Esophagus muscularis mucosa (tissue), 4 donors: ENCODE results near the gene SLC5A3. TPM values are rescaled to one million over a fixed set of nuclear protein-coding genes. Genes with fewer than 3 reads are reported as not detected.
A peak's percentile ranks its signal among the peaks of the same experiment; 100 is the strongest.

Experiments
- DNase-seq: peaks from one replicate; pipeline ENCODE4 v3.0.0-alpha.2; 2017; ENCODE audit errors: extremely low spot score
- H3K27ac ChIP-seq, 4 donors: fragments of 200-600 bp; sonication (generic); replicated peaks in 1 of 4; 1 replicate in 3 of 4; 2 replicates in 1 of 4; pipeline ENCODE4 v1.5.1; 2016 to 2019; ENCODE audit warnings: mild to moderate bottlenecking in 1 of 4
- H3K27me3 ChIP-seq, 4 donors: fragments of 200-600 bp; sonication (generic); one replicate each; pipeline versions ENCODE4 v1.5.1 to v1.6.0; 2016 to 2019
- H3K36me3 ChIP-seq, 4 donors: fragments of 200-600 bp; sonication (generic); one replicate each; pipeline ENCODE4 v1.5.1; 2016 to 2019
- H3K4me1 ChIP-seq, 4 donors: fragments of 200-600 bp; sonication (generic); one replicate each; pipeline ENCODE4 v1.5.1; 2016 to 2019
- H3K4me3 ChIP-seq, 4 donors: fragments of 200-600 bp; sonication (generic); 1 replicate in 2 of 4; 2 replicates in 2 of 4; pipeline ENCODE4 v1.5.1; 2016 to 2019; ENCODE audit warnings: mild to moderate bottlenecking in 4 of 4, moderate library complexity in 1 of 4
- H3K9me3 ChIP-seq, 4 donors: fragments of 200-600 bp; sonication (generic); 1 replicate in 3 of 4; 2 replicates in 1 of 4; pipeline ENCODE4 v1.5.1; 2016 to 2019
- CTCF ChIP-seq, 3 experiments: fragments of 200-600 bp in 2 of 3; fragments of 450-650 bp in 1 of 3; sonication (generic) in 2 of 3; IDR thresholded peaks; one replicate each; pipeline ENCODE4 v1.5.1; 2017 to 2019; ENCODE audit warnings: antibody characterized with exemption in 3 of 3, mild to moderate bottlenecking in 2 of 3, moderate library complexity in 1 of 3
- EP300 ChIP-seq: sonication (generic); formaldehyde crosslinking; IDR thresholded peaks from one replicate; pipeline ENCODE4 v1.6.1; 2017; ENCODE audit warnings: antibody characterized with exemption
- POLR2A ChIP-seq: fragments of 450-650 bp; IDR thresholded peaks from one replicate; pipeline ENCODE4 v1.6.1; 2017; ENCODE audit warnings: antibody characterized with exemption, moderate library complexity, mild to moderate bottlenecking, low read depth
- POLR2AphosphoS5 ChIP-seq, 2 donors: sonication (generic); formaldehyde crosslinking; IDR thresholded peaks; one replicate each; pipeline ENCODE4 v1.6.1; 2017; ENCODE audit warnings: antibody characterized with exemption in 2 of 2
- WGBS: methylation state at CpG from one replicate; pipeline ENCODE4 v1.1.5; 2018; 5-methylcytosine and 5-hydroxymethylcytosine counted together
- intact Hi-C: fragments of 100-400 bp; cut with DNase I; formaldehyde crosslinking; loops from one replicate; pipeline ENCODE4 v1.15.1; 2023
- total RNA-seq, 4 donors: library from RNA; depleted of rRNA; stranded (reverse); fragments of >200 nt; gene quantifications; one replicate each; pipeline versions ENCODE4 v1.1.0 to v1.2.1, GENCODE V29; 2016

Gene SLC5A3
- total RNA-seq, 4 donors from 2014 or later, result 7.3 to 15.4 (median 13.1) TPM

- H3K27me3 ChIP-seq, result no peaks in the 10 kb centered on the region
- intact Hi-C loops, result loop anchor here (5.0 kb wide), 1 partner anchor 155 kb away; no protein-coding TSS in a partner anchor
- no peaks in the 10 kb centered on the region for H3K9me3 ChIP-seq
- 100% methylated on average over 1 of the region's 1 CpG for WGBS
- H3K36me3 ChIP-seq, result no peaks in the 10 kb centered on the region
- peaks cover 32 to 80% (median 68%) of the 10 kb centered on the region in 4 donors for H3K4me1 ChIP-seq
- TF ChIP-seq CTCF (IDR thresholded peaks at IDR 0.05) (no peak), EP300 (no peak), POLR2A (no peak), POLR2AphosphoS5 (IDR thresholded peaks at IDR 0.05) (no peak)
- peak overlapping the region in 1 of 4 donors; percentile 79 for H3K4me3 ChIP-seq
- no peak for DNase-seq
- no peak overlapping the region for H3K27ac ChIP-seq
Measured at GRCh38 chr21:34076835-34077234, 3.5 kb downstream of the SLC5A3 start.

- H3K4me3 ChIP-seq, result no peak overlapping the region
- no peaks in the 10 kb centered on the region for H3K9me3 ChIP-seq
- H3K36me3 ChIP-seq, result no peaks in the 10 kb centered on the region
- DNase-seq, result no peak
- intact Hi-C loops, result loop anchor here (5.0 kb wide), 1 partner anchor 156 kb away; no protein-coding TSS in a partner anchor
- WGBS, result 89% methylated on average over 1 of the region's 1 CpG
- peaks cover 32 to 83% (median 66%) of the 10 kb centered on the region in 4 donors for H3K4me1 ChIP-seq
- H3K27ac ChIP-seq, result no peak overlapping the region
- TF ChIP-seq POLR2AphosphoS5 (IDR thresholded peaks at IDR 0.05), result no peak
- no peak for TF ChIP-seq POLR2A
- TF ChIP-seq EP300, result no peak
- no peak for TF ChIP-seq CTCF (IDR thresholded peaks at IDR 0.05)
- H3K27me3 ChIP-seq, result no peaks in the 10 kb centered on the region
Measured at GRCh38 chr21:34077888-34078287, 4.5 kb downstream of the SLC5A3 start.

- WGBS, result 76% methylated on average over 2 of the region's 2 CpGs
- peaks cover 33 to 92% (median 68%) of the 10 kb centered on the region in 4 donors for H3K4me1 ChIP-seq
- no peak overlapping the region for H3K27ac ChIP-seq
- intact Hi-C loops, result loop anchor here (5.0 kb wide), 1 partner anchor 157 kb away; no protein-coding TSS in a partner anchor
- H3K4me3 ChIP-seq, result no peak overlapping the region
- no peaks in the 10 kb centered on the region for H3K9me3 ChIP-seq
- H3K36me3 ChIP-seq, result no peaks in the 10 kb centered on the region
- TF ChIP-seq POLR2A (no peak), POLR2AphosphoS5 (IDR thresholded peaks at IDR 0.05) (no peak), CTCF (IDR thresholded peaks at IDR 0.05) (no peak), EP300 (no peak)
- no peak for DNase-seq
- no peaks in the 10 kb centered on the region for H3K27me3 ChIP-seq
Measured at GRCh38 chr21:34078915-34079314, 5.5 kb downstream of the SLC5A3 start.

GRCh38 chr21:34080710-34081109 is 7.3 kb downstream of the SLC5A3 start:
- no peaks in the 10 kb centered on the region for H3K9me3 ChIP-seq
- WGBS, result 99% methylated on average over 5 of the region's 5 CpGs
- no peak for TF ChIP-seq CTCF (IDR thresholded peaks at IDR 0.05)
- peaks cover 22 to 83% (median 58%) of the 10 kb centered on the region in 4 donors for H3K4me1 ChIP-seq
- no peaks in the 10 kb centered on the region for H3K36me3 ChIP-seq
- no peak overlapping the region for H3K4me3 ChIP-seq
- no peak overlapping the region for H3K27ac ChIP-seq
- no peaks in the 10 kb centered on the region for H3K27me3 ChIP-seq
- intact Hi-C loops, result no loop called here
- DNase-seq, result no peak

GRCh38 chr21:34082769-34083168 is 9.4 kb downstream of the SLC5A3 start:
- 93% methylated on average over 4 of the region's 4 CpGs for WGBS
- Histone ChIP-seq H3K4me1 (peaks cover 32 to 76% (median 55%) of the 10 kb centered on the region in 4 donors), H3K9me3 (no peaks in the 10 kb centered on the region), H3K27ac (no peak overlapping the region), H3K36me3 (no peaks in the 10 kb centered on the region), H3K4me3 (no peak overlapping the region), H3K27me3 (no peaks in the 10 kb centered on the region)
- intact Hi-C loops, result no loop called here
- no peak for DNase-seq
- TF ChIP-seq CTCF (IDR thresholded peaks at IDR 0.05), result no peak
- no peak for TF ChIP-seq POLR2A
